Suprapubic skin (tissue), 4 donors: ENCODE data around the gene RXRA.

Experiments used
- POLR2A ChIP-seq, 2 donors: fragments of 450-650 bp; IDR thresholded peaks; one replicate each; pipeline ENCODE4 v1.6.1; 2017; ENCODE audit warnings: antibody characterized with exemption in 2 of 2, mild to moderate bottlenecking in 2 of 2, moderate library complexity in 2 of 2
- POLR2AphosphoS5 ChIP-seq, 3 donors: sonication (generic); formaldehyde crosslinking; IDR thresholded peaks; one replicate each; pipeline ENCODE4 v1.6.1; 2017; ENCODE audit warnings: antibody characterized with exemption in 3 of 3
- TF ChIP-seq, protein P1 (sequence below), 2 donors: fragments of 200-600 bp in 1 of 2; fragments of 450-650 bp in 1 of 2; sonication (generic) in 1 of 2; IDR thresholded peaks; one replicate each; pipeline ENCODE4 v1.5.1; 2016 to 2019; ENCODE audit warnings: antibody characterized with exemption in 2 of 2, mild to moderate bottlenecking in 1 of 2, moderate library complexity in 1 of 2

DNA sequence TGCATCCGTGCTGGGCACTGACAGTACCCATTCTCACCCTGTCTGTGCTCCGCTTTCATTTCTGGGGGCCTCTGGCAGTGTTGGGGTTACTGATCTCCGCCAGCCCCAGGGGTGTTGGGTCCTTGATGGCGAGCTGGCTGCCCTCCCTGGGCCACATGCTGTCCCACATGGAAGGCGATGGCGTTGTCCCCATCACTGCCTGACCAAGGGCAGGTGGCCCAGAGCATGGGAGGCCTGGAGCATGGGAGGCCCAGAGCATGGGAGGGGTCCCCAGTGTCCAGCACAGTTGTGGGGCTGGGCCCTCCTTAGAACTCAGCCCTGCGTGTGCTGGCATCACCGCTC, 50.9 kb downstream of the RXRA start:
- TF ChIP-seq POLR2AphosphoS5 (IDR thresholded peaks at IDR 0.05) = no peak
- TF ChIP-seq POLR2A (IDR thresholded peaks at IDR 0.05) = no peak
- TF ChIP-seq, protein P1, sequence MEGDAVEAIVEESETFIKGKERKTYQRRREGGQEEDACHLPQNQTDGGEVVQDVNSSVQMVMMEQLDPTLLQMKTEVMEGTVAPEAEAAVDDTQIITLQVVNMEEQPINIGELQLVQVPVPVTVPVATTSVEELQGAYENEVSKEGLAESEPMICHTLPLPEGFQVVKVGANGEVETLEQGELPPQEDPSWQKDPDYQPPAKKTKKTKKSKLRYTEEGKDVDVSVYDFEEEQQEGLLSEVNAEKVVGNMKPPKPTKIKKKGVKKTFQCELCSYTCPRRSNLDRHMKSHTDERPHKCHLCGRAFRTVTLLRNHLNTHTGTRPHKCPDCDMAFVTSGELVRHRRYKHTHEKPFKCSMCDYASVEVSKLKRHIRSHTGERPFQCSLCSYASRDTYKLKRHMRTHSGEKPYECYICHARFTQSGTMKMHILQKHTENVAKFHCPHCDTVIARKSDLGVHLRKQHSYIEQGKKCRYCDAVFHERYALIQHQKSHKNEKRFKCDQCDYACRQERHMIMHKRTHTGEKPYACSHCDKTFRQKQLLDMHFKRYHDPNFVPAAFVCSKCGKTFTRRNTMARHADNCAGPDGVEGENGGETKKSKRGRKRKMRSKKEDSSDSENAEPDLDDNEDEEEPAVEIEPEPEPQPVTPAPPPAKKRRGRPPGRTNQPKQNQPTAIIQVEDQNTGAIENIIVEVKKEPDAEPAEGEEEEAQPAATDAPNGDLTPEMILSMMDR (IDR thresholded peaks at IDR 0.05) = no peak
